ENCODE data around the gene PPIL4. TPM values are rescaled to one million over a fixed set of nuclear protein-coding genes. Genes with fewer than 3 reads are reported as not detected.
A peak's percentile ranks its signal among the peaks of the same experiment; 100 is the strongest.

PPIL4 gene
- total and polyA plus RNA-seq, 2 of the 13 experiments (the other 11 are each of a cell fraction or from before 2014, with no cell fraction given): 5.5 to 46.0 TPM

GRCh38 chr6:149566410-149567193 lies 20.8 kb upstream of the PPIL4 start (continued):
- TF ChIP-seq RERE (CRISPR knock-in tag; IDR thresholded peaks at IDR 0.05; ENCODE audit: low read depth) (no peak), KDM3A (CRISPR knock-in tag; IDR thresholded peaks at IDR 0.05; ENCODE audit: low read depth) (peak; percentile 82; the same call in 1 of the 2 replicates), ZNF451 (CRISPR knock-in tag; IDR thresholded peaks at IDR 0.05) (peak; percentile 95; the same call in 1 of the 2 replicates), FOXM1 (CRISPR knock-in tag; IDR thresholded peaks at IDR 0.05) (no peak), ZFX (CRISPR knock-in tag; IDR thresholded peaks at IDR 0.05; ENCODE audit: low read depth) (peak; percentile 93), IRX3 (CRISPR knock-in tag; IDR thresholded peaks at IDR 0.05; ENCODE audit: borderline replicate concordance, low read depth) (peak; percentile 86; the same call in 1 of the 2 replicates), MXD1 (CRISPR knock-in tag; IDR thresholded peaks at IDR 0.05) (peak; percentile 78; the same call in 1 of the 2 replicates), RFX1 (IDR thresholded peaks at IDR 0.05) (no peak), SMAD9 (CRISPR knock-in tag; IDR thresholded peaks at IDR 0.05) (no peak), HMG20B (CRISPR knock-in tag; conservative IDR thresholded peaks at IDR 0.05) (no peak), GABPB1 (CRISPR knock-in tag; IDR thresholded peaks at IDR 0.05) (peak; percentile 70; the same call in 1 of the 2 replicates), ELF3 (CRISPR knock-in tag; IDR thresholded peaks at IDR 0.05) (no peak; the same call in 1 of the 2 replicates), NFE2 (CRISPR knock-in tag; IDR thresholded peaks at IDR 0.05) (no peak), ASH2L (IDR thresholded peaks at IDR 0.05; ENCODE audit: insufficient read length, low read depth, low read length) (peak; percentile 91), BHLHE40 (IDR thresholded peaks at IDR 0.05; ENCODE audit: low read length) (no peak), ATF2 (CRISPR knock-in tag; IDR thresholded peaks at IDR 0.05) (no peak; the same call in 1 of the 2 replicates), PRDM15 (CRISPR knock-in tag; IDR thresholded peaks at IDR 0.05) (no peak), ZNF143 (CRISPR knock-in tag; IDR thresholded peaks at IDR 0.05) (no peak), ZNF616 (CRISPR knock-in tag; IDR thresholded peaks at IDR 0.05; ENCODE audit: low read depth) (0 out of 2 replicates have a peak, but pooled peaks have one; percentile 29)
